GM12801 (cell line): Measurements from ENCODE around the gene ZFYVE1.

Source experiments
- CTCF ChIP-seq: IDR thresholded peaks from one replicate; pipeline ENCODE4 v1.5.1; 2011; ENCODE audit warnings: control low read depth; ENCODE audit not compliant: insufficient read length; ENCODE audit errors: extremely low read depth

Gene ZFYVE1

GRCh38 chr14:73026845-73027542 is at the start of gene ZFYVE1:
Gene ZFYVE1, minus strand, starts transcription at chr14:73027106. Its CDS starts 2,598 bp downstream, at chr14:73024508.
- no peak for TF ChIP-seq CTCF

GRCh38 chr14:73069585-73069984 is 42.7 kb upstream of the ZFYVE1 start:
- no peak for TF ChIP-seq CTCF

- TF ChIP-seq CTCF = no peak
These were observed 32.2 kb upstream of the ZFYVE1 start for GRCh38 chr14:73058922-73059673.

GRCh38 chr14:73058224-73058921 is 31.5 kb upstream of the ZFYVE1 start, which contains the start of gene RBM25:
Gene RBM25, plus strand, starts transcription at chr14:73058534. Its CDS starts 13,108 bp downstream, at chr14:73071642.
- no peak for TF ChIP-seq CTCF

GRCh38 chr14:73057944-73058223 is 31.0 kb upstream of the ZFYVE1 start:
- no peak for TF ChIP-seq CTCF

- TF ChIP-seq CTCF = no peak
These were observed 28.3 kb upstream of the ZFYVE1 start for GRCh38 chr14:73055251-73055650.

GRCh38 chr14:73049428-73049827 is 22.5 kb upstream of the ZFYVE1 start:
- no peak for TF ChIP-seq CTCF
